ENCODE results near the gene C6orf47.

Gene C6orf47

GRCh38 chr6:31659649-31660380 lies 763 bp downstream of the C6orf47 start:
- peak; percentile 18 for DNase-seq

- no peak for DNase-seq
Measured at GRCh38 chr6:31658983-31659648, 1.5 kb downstream of the C6orf47 start.

GRCh38 chr6:31658158-31658688 lies 2.4 kb downstream of the C6orf47 start:
- no peak for DNase-seq

- no peak for DNase-seq
Measured at GRCh38 chr6:31657406-31658157, 3.0 kb downstream of the C6orf47 start.

GRCh38 chr6:31655349-31656237 lies 5.0 kb downstream of the C6orf47 start, which contains the start of gene APOM:
TSS of gene APOM (plus strand) at chr6:31655894. CDS start at chr6:31655967, 73 bp downstream.
- DNase-seq, result no peak

GRCh38 chr6:31654574-31655348 lies 5.8 kb downstream of the C6orf47 start:
- DNase-seq, result no peak

GRCh38 chr6:31652925-31653724 lies 7.5 kb downstream of the C6orf47 start:
- DNase-seq, result peak; percentile 16

- DNase-seq, result peak; percentile 69
Measured at GRCh38 chr6:31651602-31652191, 8.9 kb downstream of the C6orf47 start.

- DNase-seq, result no peak
Measured at GRCh38 chr6:31645325-31645724, 15.3 kb downstream of the C6orf47 start.

- no peak for DNase-seq
Measured at GRCh38 chr6:31643818-31644454, 16.6 kb downstream of the C6orf47 start.

GRCh38 chr6:31642798-31643570 lies 17.6 kb downstream of the C6orf47 start:
- no peak for DNase-seq

- DNase-seq, result no peak
Measured at GRCh38 chr6:31641370-31641769, 19.2 kb downstream of the C6orf47 start.

GRCh38 chr6:31640612-31641011 lies 20.0 kb downstream of the C6orf47 start:
- no peak for DNase-seq

GRCh38 chr6:31639449-31639861 lies 21.1 kb downstream of the C6orf47 start:
- no peak for DNase-seq

GRCh38 chr6:31639043-31639442 lies 21.5 kb downstream of the C6orf47 start:
- DNase-seq, result no peak

- no peak for DNase-seq
Measured at GRCh38 chr6:31636698-31637596, 23.6 kb downstream of the C6orf47 start.

- DNase-seq, result no peak
Measured at GRCh38 chr6:31634969-31635575, 25.5 kb downstream of the C6orf47 start.

Data from DMS79 treated with DMSO at 0.1 percent for 48 hours (cell line).